Subcutaneous abdominal adipose tissue (tissue), 5 donors: ENCODE data around the gene IFRD2.

ENCODE experiments used
- H3K27ac ChIP-seq: one replicate; pipeline ENCODE4 v1.7.0; 2013; ENCODE audit warnings: low read depth, mild to moderate bottlenecking, inconsistent platforms, low read length, moderate library complexity
- H3K27me3 ChIP-seq, 5 donors: one replicate each; pipeline ENCODE4 v1.7.0; 2013; ENCODE audit warnings: low read length in 5 of 5, inconsistent platforms in 1 of 5; ENCODE audit not compliant: control insufficient read depth in 5 of 5, insufficient read depth in 4 of 5
- H3K36me3 ChIP-seq, 5 donors: one replicate each; pipeline ENCODE4 v1.7.0; 2013; ENCODE audit warnings: low read length in 5 of 5; ENCODE audit not compliant: control insufficient read depth in 5 of 5, insufficient read depth in 5 of 5
- H3K4me1 ChIP-seq, 5 donors: one replicate each; pipeline ENCODE4 v1.7.0; 2013; ENCODE audit warnings: low read length in 5 of 5, mild to moderate bottlenecking in 3 of 5, moderate library complexity in 1 of 5; ENCODE audit not compliant: control insufficient read depth in 5 of 5, insufficient read depth in 5 of 5
- H3K4me3 ChIP-seq, 5 donors: one replicate each; pipeline ENCODE4 v1.7.0; 2013; ENCODE audit warnings: low read length in 5 of 5, low read depth in 1 of 5
- H3K9ac ChIP-seq, 5 donors: one replicate each; pipeline ENCODE4 v1.7.0; 2013; ENCODE audit warnings: low read length in 5 of 5, mild to moderate bottlenecking in 4 of 5, moderate library complexity in 3 of 5
- H3K9me3 ChIP-seq, 5 donors: one replicate each; pipeline ENCODE4 v1.7.0; 2013; ENCODE audit warnings: low read length in 5 of 5; ENCODE audit not compliant: control insufficient read depth in 5 of 5
- donor health status: healthy.
- donor health status: healthy.
- donor health status: healthy.
- donor health status: healthy.
- donor health status: healthy.

The IFRD2 gene

GRCh38 chr3:50303013-50303815 is 11.0 kb upstream of the IFRD2 start, which contains the start of gene HYAL1:
Gene HYAL1, minus strand, starts transcription at chr3:50303574. Its CDS starts 618 bp downstream, at chr3:50302956.
- Histone ChIP-seq H3K9me3 (no peaks in the 10 kb centered on the region), H3K4me3 (peak within 1 kb of the TSS in 4 of 5 donors; percentile 38 to 51 (median 46)), H3K27ac (peak within 1 kb of the TSS; percentile 57), H3K27me3 (no peaks in the 10 kb centered on the region), H3K36me3 (no peaks in the 10 kb centered on the region), H3K9ac (peak within 1 kb of the TSS in 2 of 5 donors; percentile 60 to 66), H3K4me1 (peaks cover 14 to 46% (median 37%) of the 10 kb centered on the region in 5 donors)

- peaks cover 0 to 2% (median 0%) of the 10 kb centered on the region in 5 donors for H3K36me3 ChIP-seq
- peak overlapping the region; percentile 57 for H3K27ac ChIP-seq
- no peaks in the 10 kb centered on the region for H3K9me3 ChIP-seq
- H3K4me1 ChIP-seq: peaks cover 14 to 52% (median 41%) of the 10 kb centered on the region in 5 donors
- H3K4me3 ChIP-seq: peak overlapping the region in 3 of 5 donors; percentile 38 to 49 (median 42)
- H3K9ac ChIP-seq: peak overlapping the region in 2 of 5 donors; percentile 60 to 66
- H3K27me3 ChIP-seq: no peaks in the 10 kb centered on the region
Measured at GRCh38 chr3:50302095-50303012, 10.1 kb upstream of the IFRD2 start.

GRCh38 chr3:50300681-50301254 is 8.5 kb upstream of the IFRD2 start:
- Histone ChIP-seq H3K27ac (peak overlapping the region; percentile 94), H3K4me3 (peak overlapping the region in 3 of 5 donors; percentile 62 to 72 (median 69)), H3K9ac (peak overlapping the region in 2 of 5 donors; percentile 73 to 81), H3K9me3 (no peaks in the 10 kb centered on the region), H3K36me3 (peaks cover 0 to 7% (median 4%) of the 10 kb centered on the region in 5 donors), H3K4me1 (peaks cover 14 to 52% (median 41%) of the 10 kb centered on the region in 5 donors), H3K27me3 (no peaks in the 10 kb centered on the region)

- no peaks in the 10 kb centered on the region for H3K9me3 ChIP-seq
- peaks cover 14 to 52% (median 41%) of the 10 kb centered on the region in 5 donors for H3K4me1 ChIP-seq
Measured at GRCh38 chr3:50299929-50300680, 7.9 kb upstream of the IFRD2 start.

GRCh38 chr3:50299638-50299928 is 7.4 kb upstream of the IFRD2 start:
- Histone ChIP-seq H3K27ac (peak overlapping the region; percentile 94), H3K4me3 (peak overlapping the region; percentile 62 to 86 (median 72)), H3K27me3 (no peaks in the 10 kb centered on the region), H3K4me1 (peaks cover 14 to 52% (median 41%) of the 10 kb centered on the region in 5 donors), H3K36me3 (peaks cover 0 to 7% (median 4%) of the 10 kb centered on the region in 5 donors), H3K9ac (peak overlapping the region; percentile 73 to 93 (median 78)), H3K9me3 (no peaks in the 10 kb centered on the region)

More at GRCh38 chr3:50299929-50300680, 7.9 kb upstream of the IFRD2 start:
- peak overlapping the region; percentile 73 to 93 (median 78) for H3K9ac ChIP-seq
- H3K36me3 ChIP-seq: peaks cover 0 to 7% (median 4%) of the 10 kb centered on the region in 5 donors
- H3K27me3 ChIP-seq: no peaks in the 10 kb centered on the region
- peak overlapping the region; percentile 94 for H3K27ac ChIP-seq
- H3K4me3 ChIP-seq: peak overlapping the region; percentile 62 to 86 (median 72)

GRCh38 chr3:50298836-50299637 is 6.8 kb upstream of the IFRD2 start, which contains the start of the genes HYAL3 and NAA80:
Gene HYAL3, minus strand, starts transcription at chr3:50299405. Its CDS starts 3,803 bp downstream, at chr3:50295602.
Gene NAA80, minus strand, starts transcription at chr3:50299405. Its CDS starts 1,942 bp downstream, at chr3:50297463.
- Histone ChIP-seq H3K27me3 (no peaks in the 10 kb centered on the region), H3K9me3 (no peaks in the 10 kb centered on the region), H3K9ac (peak within 1 kb of the TSS; percentile 77 to 93 (median 81))

GRCh38 chr3:50297896-50298725 is 5.9 kb upstream of the IFRD2 start:
- Histone ChIP-seq H3K27ac (peak overlapping the region; percentile 77), H3K36me3 (peaks cover 0 to 7% (median 4%) of the 10 kb centered on the region in 5 donors), H3K4me1 (peaks cover 14 to 50% (median 42%) of the 10 kb centered on the region in 5 donors), H3K27me3 (no peaks in the 10 kb centered on the region), H3K9ac (peak overlapping the region in 4 of 5 donors; percentile 66 to 87 (median 76)), H3K4me3 (peak overlapping the region; percentile 61 to 91 (median 88)), H3K9me3 (no peaks in the 10 kb centered on the region)

More at GRCh38 chr3:50298836-50299637, 6.8 kb upstream of the IFRD2 start, which contains the start of the genes HYAL3 and NAA80:
- Histone ChIP-seq H3K4me1 (peaks cover 14 to 52% (median 41%) of the 10 kb centered on the region in 5 donors), H3K27ac (peak within 1 kb of the TSS; percentile 94), H3K4me3 (peak within 1 kb of the TSS; percentile 72 to 91 (median 88)), H3K36me3 (peaks cover 0 to 7% (median 4%) of the 10 kb centered on the region in 5 donors)

- Histone ChIP-seq H3K27ac (no peak overlapping the region), H3K27me3 (no peaks in the 10 kb centered on the region), H3K36me3 (peaks cover 0 to 7% (median 4%) of the 10 kb centered on the region in 5 donors), H3K4me1 (peaks cover 14 to 50% (median 41%) of the 10 kb centered on the region in 5 donors), H3K4me3 (no peak overlapping the region), H3K9me3 (no peaks in the 10 kb centered on the region), H3K9ac (no peak overlapping the region)
Measured at GRCh38 chr3:50297384-50297775, 5.2 kb upstream of the IFRD2 start.
